Activated T-cell treated with anti-CD3 and anti-CD28 coated beads, Interleukin-2, amount 50 U/mL, for 4 hours (primary cell): Measurements from ENCODE around the gene SERPINA6. TPM values are rescaled to one million over a fixed set of nuclear protein-coding genes. Genes with fewer than 3 reads are reported as not detected.

Source experiments
- ATAC-seq, 2 donors: fragments of 200-7000 bp; cut with Tn5 transposase; one replicate each; pipeline ENCODE4 v1.10.0; 2021
- DNase-seq: peaks from one replicate; pipeline ENCODE4 v3.0.0-alpha.2; 2020
- H3K27me3 Mint-ChIP-seq: one replicate; pipeline ENCODE4 v1.8.0; 2021; ENCODE audit warnings: low read depth, mixed read lengths
- H3K36me3 Mint-ChIP-seq: one replicate; pipeline ENCODE4 v1.8.0; 2022; ENCODE audit warnings: mixed read lengths; ENCODE audit not compliant: insufficient read depth
- H3K4me1 Mint-ChIP-seq: one replicate; pipeline ENCODE4 v1.8.0; 2021; ENCODE audit warnings: low read depth, mixed read lengths
- H3K4me3 Mint-ChIP-seq: one replicate; pipeline ENCODE4 v1.8.0; 2021; ENCODE audit warnings: mild to moderate bottlenecking, moderate library complexity, mixed read lengths
- H3K9me3 Mint-ChIP-seq: one replicate; pipeline ENCODE4 v1.8.0; 2021; ENCODE audit warnings: mixed read lengths
- total RNA-seq, 3 donors: library from RNA; stranded (reverse); gene quantifications; one replicate each; pipeline ENCODE4 v1.2.1, GENCODE V29; 2021

The SERPINA6 gene
- total RNA-seq, 3 donors from 2014 or later, result not detected

DNA sequence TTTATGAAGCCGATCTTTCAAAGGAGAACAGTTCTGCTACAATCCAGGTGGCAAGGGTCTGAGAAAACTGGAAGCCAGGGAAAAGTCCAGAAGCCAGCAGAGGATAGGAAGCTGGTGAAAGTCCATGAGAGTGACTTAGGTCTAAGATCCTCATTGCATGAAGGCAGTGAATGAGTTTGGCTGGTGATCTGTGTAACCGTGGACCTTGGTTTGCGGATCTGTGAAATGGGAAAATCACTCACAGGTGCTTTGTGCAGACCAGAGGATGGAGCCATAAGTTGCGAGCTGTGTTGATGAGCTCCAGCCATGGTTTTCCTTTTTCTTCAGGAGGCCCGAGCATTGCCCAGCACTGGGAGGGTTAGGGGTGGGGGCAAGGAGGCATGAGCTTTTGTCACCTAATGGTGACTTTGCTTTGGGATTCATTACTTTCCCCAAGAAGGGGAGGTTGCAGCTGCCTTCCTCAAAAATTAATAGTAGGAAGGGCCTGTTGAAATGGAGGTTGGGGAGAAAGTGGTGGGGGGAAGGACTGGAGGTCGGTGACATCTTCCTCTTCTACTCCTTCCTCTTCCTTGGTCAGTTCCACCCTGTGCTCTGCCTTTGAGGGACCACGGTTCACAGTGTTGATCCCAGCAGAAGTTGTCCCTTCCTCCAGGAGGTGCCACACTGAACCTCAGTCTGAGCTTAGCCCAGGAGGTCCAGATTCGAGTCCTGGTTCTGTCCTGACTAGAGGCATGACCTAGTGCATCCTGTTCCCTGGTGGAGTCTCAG, 20.3 kb upstream of the SERPINA6 start:
- ATAC-seq (no peak), DNase-seq (no peak)
- Mint-ChIP-seq H3K4me3 (no peak overlapping the region), H3K4me1 (peaks cover 31% of the 10 kb centered on the region), H3K9me3 (peaks cover 3% of the 10 kb centered on the region), H3K27me3 (peaks cover 18% of the 10 kb centered on the region), H3K36me3 (no peaks in the 10 kb centered on the region)

DNA sequence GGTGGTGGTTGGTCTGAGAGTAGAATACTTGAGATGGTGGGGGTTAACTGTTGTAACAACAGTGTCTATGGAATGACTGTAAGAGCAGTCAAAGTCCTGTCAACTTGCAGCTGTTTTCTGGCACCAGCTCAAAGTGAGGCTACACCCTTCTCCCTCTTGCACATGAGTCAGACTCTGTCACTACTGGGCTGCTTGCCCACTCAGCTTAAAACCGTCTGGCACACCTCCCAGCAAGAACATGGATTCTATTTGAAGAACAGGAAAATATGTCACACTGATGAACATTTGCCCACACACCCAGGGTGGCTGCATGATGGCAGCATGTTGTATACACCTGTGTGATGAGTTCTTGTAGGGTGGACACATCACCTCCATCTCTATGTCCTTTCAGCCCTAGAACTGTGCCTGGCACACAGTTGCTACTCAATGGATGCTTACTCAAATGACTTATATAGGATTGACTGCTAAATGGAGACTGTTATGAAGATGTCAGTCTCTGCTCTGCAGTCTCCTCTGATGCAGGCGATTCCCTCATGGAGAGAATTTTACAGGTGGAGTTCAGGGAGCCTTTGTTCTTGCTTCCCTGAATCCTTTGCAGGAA, 19.3 kb upstream of the SERPINA6 start:
- ATAC-seq, result peak; percentile 63 to 68
- Mint-ChIP-seq H3K4me1 (peaks cover 31% of the 10 kb centered on the region), H3K4me3 (no peak overlapping the region), H3K27me3 (peaks cover 18% of the 10 kb centered on the region), H3K9me3 (peaks cover 4% of the 10 kb centered on the region), H3K36me3 (no peaks in the 10 kb centered on the region)
- DNase-seq, result no peak

DNA sequence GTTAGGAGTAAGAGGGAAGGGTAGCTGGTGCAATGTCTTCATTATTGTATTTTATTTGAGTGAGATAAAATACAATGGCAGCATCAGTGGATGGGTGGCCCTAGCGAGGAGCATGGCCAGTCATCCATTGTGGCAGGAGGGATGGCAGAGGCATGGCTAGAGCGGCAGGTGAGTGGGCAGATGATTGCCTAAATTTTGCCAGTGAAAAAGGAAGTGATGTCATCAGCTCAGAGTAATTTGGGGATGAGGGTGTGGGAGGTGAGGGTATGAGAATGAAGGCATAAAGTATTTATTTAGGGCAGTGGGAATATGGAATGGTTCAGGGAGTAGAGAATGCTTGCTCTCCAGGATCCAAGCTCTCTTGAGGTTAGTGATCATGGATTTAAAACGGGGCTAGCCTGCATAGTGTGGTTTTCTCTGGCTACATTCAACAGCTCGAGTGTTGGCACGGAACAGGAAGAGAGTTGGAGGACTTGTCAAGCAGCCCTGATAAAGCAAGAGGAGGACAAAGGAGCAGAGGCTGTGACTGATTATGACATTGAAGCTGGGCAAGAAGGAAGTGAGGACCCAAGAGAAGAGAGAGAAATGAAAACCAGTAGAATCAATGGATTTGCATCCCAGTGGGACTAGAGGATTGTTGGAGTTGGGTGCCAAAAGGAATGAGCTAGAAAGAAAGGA, 18.7 kb upstream of the SERPINA6 start:
- peaks cover 18% of the 10 kb centered on the region for H3K27me3 Mint-ChIP-seq
- H3K36me3 Mint-ChIP-seq, result no peaks in the 10 kb centered on the region
- DNase-seq (no peak), ATAC-seq (no peak)
- peak overlapping the region; percentile 1 for H3K4me3 Mint-ChIP-seq
- H3K9me3 Mint-ChIP-seq, result peaks cover 6% of the 10 kb centered on the region
- H3K4me1 Mint-ChIP-seq, result peaks cover 27% of the 10 kb centered on the region

DNA sequence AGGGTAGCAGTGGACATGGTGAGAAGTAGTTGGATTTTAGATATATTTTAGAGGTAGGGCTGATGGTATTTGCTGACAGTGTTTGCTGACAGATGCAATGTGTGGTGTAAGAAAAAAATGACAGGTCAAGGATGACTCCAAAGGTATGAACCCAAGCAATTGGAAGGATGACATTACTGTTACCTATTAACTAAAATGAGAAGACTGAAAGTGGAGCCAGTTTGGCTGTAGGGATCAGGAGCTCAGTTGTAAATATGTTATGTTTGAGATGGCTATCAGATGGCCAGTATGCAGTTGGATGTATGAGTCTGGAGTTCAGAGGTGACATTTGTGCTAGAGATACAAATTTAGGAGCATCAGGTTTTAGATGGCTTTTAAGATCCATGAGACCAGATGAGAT, 17.4 kb upstream of the SERPINA6 start:
- H3K4me3 Mint-ChIP-seq, result no peak overlapping the region
- no peak for DNase-seq
- H3K9me3 Mint-ChIP-seq, result peaks cover 6% of the 10 kb centered on the region
- ATAC-seq, result no peak
- H3K36me3 Mint-ChIP-seq, result no peaks in the 10 kb centered on the region
- H3K27me3 Mint-ChIP-seq, result peaks cover 20% of the 10 kb centered on the region
- H3K4me1 Mint-ChIP-seq, result peaks cover 22% of the 10 kb centered on the region

DNA sequence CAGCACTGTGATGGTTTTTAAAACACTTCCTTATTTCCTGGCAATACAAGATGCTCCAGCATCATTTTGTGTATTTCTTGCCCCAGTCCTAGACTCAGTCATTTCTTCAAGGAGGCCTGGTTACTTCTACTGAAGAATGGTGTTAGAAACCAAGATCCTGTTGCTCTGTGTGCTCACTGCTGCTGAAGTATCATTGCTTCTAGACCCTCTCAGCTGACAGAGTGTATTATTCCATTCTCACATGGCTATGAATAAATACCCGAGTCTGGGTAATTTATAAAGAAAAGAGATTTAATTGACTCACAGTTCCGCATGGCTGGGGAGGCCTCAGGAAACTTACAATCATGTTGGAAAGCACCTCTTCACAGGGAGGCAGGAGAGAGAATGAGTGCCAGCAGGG, 14.9 kb upstream of the SERPINA6 start:
- no peak for DNase-seq
- Mint-ChIP-seq H3K9me3 (peaks cover 6% of the 10 kb centered on the region), H3K4me3 (no peak overlapping the region), H3K36me3 (no peaks in the 10 kb centered on the region), H3K27me3 (peaks cover 23% of the 10 kb centered on the region), H3K4me1 (peaks cover 18% of the 10 kb centered on the region)
- no peak for ATAC-seq

DNA sequence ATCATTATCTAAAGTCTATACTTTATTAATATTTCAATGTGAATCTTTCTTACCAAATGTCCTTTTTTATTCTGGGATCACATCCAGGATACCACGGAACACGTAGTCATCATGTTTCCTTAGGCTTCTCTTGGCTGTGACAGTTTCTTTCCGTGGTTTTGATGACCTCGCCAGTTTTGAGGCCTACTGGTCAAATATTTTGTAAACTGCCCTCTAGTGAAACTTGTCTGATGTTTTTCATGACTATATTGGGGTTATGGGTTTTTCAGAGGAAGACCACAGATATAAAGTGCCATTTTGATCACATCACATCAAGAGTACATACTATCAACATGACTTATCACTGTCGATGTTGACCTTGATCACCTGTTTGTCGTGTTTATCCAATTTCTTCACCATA, 14.1 kb upstream of the SERPINA6 start:
- Mint-ChIP-seq H3K9me3 (peaks cover 6% of the 10 kb centered on the region), H3K27me3 (peaks cover 23% of the 10 kb centered on the region), H3K36me3 (no peaks in the 10 kb centered on the region), H3K4me1 (peaks cover 16% of the 10 kb centered on the region), H3K4me3 (no peak overlapping the region)
- DNase-seq (no peak), ATAC-seq (no peak)

DNA sequence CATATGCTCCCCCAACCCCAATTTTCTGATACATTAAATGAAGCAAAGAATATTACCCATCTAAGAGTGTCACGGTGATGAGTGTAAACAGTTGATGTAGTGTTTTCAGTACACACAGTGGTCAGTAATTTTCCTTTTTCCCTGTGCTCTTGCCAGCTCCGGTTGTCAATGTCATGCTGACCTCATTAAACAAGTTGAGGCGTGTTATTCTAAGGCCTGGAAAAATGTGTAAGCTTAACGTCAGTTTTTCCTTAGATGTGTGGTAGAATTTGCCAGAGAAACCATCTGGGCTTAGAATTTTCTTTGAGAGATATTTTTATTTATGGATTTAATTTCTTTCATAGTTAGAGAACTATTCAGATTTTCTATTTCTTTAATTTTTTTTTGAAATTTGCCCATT, 11.7 kb upstream of the SERPINA6 start:
- no peak for ATAC-seq
- Mint-ChIP-seq H3K36me3 (no peaks in the 10 kb centered on the region), H3K27me3 (peaks cover 6% of the 10 kb centered on the region), H3K9me3 (peaks cover 2% of the 10 kb centered on the region), H3K4me1 (peaks cover 1% of the 10 kb centered on the region), H3K4me3 (no peak overlapping the region)
- no peak for DNase-seq

DNA sequence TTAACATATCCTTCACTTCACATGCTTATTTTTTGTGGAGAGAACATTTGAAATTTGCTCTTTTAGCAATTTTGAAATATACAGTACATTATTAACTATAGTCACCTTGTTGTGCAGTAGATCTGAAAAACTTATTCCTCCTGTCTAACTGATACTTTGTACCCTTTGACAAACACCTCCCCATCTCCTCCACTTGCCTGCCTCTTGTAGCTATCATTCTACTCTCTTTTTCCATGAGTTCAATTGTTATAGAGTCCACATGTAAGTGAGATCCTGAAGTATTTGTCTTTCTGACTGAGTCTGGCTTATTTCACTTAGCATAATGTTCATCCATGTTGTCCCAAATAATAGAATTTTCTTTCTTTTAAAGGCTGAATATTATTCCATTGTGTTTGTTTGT, 9.5 kb upstream of the SERPINA6 start:
- H3K27me3 Mint-ChIP-seq, result peaks cover 6% of the 10 kb centered on the region
- ATAC-seq, result no peak

DNA sequence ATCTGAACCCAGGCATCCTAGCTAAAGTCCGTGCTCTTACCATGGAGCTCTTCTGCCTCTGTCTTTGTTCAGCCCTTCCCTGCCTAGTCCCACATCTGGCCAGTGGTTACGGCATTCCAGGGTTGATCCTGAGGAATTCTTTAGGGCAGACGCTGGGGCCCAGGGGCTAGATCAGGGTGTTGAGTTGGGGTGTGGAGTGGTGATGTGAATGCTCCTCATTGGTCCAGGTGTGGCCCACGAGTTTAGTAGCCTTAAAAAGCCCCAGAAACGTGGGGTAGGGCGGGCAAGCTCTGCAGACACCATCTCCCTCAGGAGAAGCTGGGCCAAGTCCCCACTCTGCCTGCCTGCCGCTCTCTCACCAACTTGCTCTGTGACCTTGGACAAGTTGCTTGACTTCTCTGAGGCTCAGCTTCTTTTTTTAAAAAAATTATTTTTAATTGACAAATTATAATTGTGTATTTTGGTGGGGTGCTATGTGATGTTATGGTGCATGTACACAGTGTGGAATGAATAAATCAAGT, 9.0 kb upstream of the SERPINA6 start:
- no peak overlapping the region for H3K4me3 Mint-ChIP-seq
- ATAC-seq (no peak), DNase-seq (no peak)
- H3K27me3 Mint-ChIP-seq, result peaks cover 6% of the 10 kb centered on the region
- H3K36me3 Mint-ChIP-seq, result no peaks in the 10 kb centered on the region
- no peaks in the 10 kb centered on the region for H3K4me1 Mint-ChIP-seq
- H3K9me3 Mint-ChIP-seq, result no peaks in the 10 kb centered on the region

More for the DNA sequence above, 9.5 kb upstream of the SERPINA6 start:
- Mint-ChIP-seq H3K9me3 (peaks cover 2% of the 10 kb centered on the region), H3K36me3 (no peaks in the 10 kb centered on the region), H3K4me1 (peaks cover 1% of the 10 kb centered on the region), H3K4me3 (no peak overlapping the region)
- DNase-seq, result no peak

DNA sequence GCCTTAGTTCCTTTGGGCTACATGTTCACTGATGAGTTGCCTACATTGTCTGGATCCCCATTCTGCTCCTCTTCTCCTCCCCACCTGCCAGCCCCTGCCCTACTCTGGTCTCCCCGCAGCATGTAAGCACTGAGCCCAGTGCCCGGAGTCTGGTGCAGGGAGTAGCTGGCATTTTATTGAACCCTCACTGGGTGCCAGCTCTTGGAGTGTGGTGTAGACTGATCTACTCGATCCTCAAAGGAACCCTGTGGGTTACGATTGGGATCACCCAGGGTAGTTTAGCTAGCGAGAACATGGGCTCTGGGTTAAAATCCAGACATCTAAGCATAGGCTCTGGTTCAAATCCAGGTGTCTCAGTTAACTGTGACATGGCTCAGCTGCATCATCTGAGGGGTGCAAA, 8.3 kb upstream of the SERPINA6 start:
- H3K27me3 Mint-ChIP-seq, result peaks cover 6% of the 10 kb centered on the region
- no peaks in the 10 kb centered on the region for H3K4me1 Mint-ChIP-seq
- H3K9me3 Mint-ChIP-seq, result no peaks in the 10 kb centered on the region
- ATAC-seq (no peak), DNase-seq (no peak)
- no peak overlapping the region for H3K4me3 Mint-ChIP-seq
- H3K36me3 Mint-ChIP-seq, result no peaks in the 10 kb centered on the region

DNA sequence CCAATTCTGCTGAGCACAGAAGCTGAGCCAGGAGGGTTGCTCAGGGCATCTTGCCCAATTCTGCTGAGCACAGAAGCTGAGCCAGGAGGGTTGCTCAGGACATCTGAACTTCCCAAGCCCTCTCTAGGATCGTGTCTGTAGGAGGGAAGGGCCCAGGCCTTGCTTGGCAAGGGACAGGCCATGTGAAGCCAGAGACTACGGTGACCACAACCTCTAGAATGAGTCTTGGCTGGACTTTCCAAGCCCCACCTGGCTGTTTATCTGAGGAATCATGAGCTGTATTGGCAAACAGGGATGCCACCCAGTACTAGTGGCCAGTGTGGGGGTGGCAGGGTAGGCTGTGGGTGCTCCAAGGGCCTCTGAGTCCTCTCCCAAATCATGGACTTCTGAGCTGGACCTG, 7.7 kb upstream of the SERPINA6 start:
- H3K4me1 Mint-ChIP-seq, result no peaks in the 10 kb centered on the region
- no peaks in the 10 kb centered on the region for H3K9me3 Mint-ChIP-seq
- DNase-seq (no peak), ATAC-seq (no peak)
- H3K4me3 Mint-ChIP-seq, result no peak overlapping the region
- no peaks in the 10 kb centered on the region for H3K36me3 Mint-ChIP-seq
- peaks cover 5% of the 10 kb centered on the region for H3K27me3 Mint-ChIP-seq

DNA sequence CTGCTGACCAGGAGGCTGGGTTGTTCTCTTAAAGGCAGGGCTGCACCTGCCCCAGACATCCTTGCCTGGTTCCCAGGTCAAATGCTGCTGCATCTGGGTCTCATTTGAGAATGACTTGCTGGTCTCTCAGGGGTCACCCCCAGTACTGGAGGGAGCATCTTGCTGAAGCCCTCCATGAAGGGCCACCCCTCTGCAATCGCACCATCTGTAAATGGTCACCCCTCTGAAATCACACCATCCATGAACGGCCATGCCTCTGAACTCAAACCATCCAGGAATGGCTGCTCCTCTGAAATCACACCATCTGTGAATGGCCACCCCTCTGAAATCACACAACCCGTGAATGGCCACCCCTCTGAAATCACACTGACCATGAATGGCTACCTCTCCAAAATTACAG, 7.3 kb upstream of the SERPINA6 start:
- no peaks in the 10 kb centered on the region for H3K4me1 Mint-ChIP-seq
- H3K4me3 Mint-ChIP-seq, result no peak overlapping the region
- DNase-seq (no peak), ATAC-seq (no peak)
- H3K27me3 Mint-ChIP-seq, result peaks cover 2% of the 10 kb centered on the region
- no peaks in the 10 kb centered on the region for H3K9me3 Mint-ChIP-seq
- no peaks in the 10 kb centered on the region for H3K36me3 Mint-ChIP-seq

DNA sequence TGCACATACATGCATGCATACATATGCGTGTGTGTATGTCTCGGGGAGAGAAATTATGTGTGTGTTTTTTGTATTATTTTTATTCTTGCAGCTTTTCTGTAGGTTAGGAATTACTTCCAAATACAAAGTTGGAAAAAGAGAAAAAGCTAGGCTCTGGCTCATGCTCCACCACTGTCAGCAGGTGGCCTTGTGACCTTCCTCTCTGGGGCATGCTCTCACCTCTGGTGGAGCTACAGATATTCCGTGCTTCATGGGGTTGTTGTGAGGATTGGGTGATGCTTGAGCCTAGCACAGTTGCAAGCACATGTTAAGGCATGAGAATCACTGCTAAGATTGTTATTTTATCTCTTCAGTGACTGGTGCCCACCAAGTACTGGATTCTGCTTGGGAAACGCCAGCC, 6.7 kb upstream of the SERPINA6 start:
- Mint-ChIP-seq H3K36me3 (no peaks in the 10 kb centered on the region), H3K4me1 (no peaks in the 10 kb centered on the region), H3K9me3 (no peaks in the 10 kb centered on the region), H3K27me3 (peaks cover 2% of the 10 kb centered on the region), H3K4me3 (no peak overlapping the region)
- no peak for ATAC-seq
- no peak for DNase-seq

DNA sequence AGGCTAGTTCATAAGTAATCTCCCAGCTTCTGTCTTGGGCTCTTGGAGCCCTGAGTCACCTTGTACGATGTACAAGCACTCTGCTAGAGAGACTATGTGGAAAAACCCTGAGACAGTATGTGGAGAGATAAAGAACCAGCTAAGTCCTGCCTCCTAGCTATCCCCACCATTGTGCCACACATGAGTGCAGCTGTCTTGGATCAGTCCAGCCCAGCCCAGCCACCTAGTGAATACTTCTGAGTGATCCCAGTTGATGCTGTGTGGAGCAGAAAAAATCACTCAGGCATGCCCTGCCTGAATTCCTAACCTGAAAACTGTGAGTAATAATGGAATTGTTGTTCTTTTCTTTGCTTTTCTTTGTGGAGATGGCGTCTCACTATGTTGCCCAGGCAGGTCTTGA, 5.1 kb upstream of the SERPINA6 start:
- H3K4me1 Mint-ChIP-seq, result no peaks in the 10 kb centered on the region
- H3K9me3 Mint-ChIP-seq, result no peaks in the 10 kb centered on the region
- ATAC-seq (no peak), DNase-seq (no peak)
- no peak overlapping the region for H3K4me3 Mint-ChIP-seq
- no peaks in the 10 kb centered on the region for H3K36me3 Mint-ChIP-seq
- H3K27me3 Mint-ChIP-seq, result no peaks in the 10 kb centered on the region
